ENCODE data around the gene GP2.
A peak's percentile ranks its signal among the peaks of the same experiment; 100 is the strongest.

Gene GP2

DNA sequence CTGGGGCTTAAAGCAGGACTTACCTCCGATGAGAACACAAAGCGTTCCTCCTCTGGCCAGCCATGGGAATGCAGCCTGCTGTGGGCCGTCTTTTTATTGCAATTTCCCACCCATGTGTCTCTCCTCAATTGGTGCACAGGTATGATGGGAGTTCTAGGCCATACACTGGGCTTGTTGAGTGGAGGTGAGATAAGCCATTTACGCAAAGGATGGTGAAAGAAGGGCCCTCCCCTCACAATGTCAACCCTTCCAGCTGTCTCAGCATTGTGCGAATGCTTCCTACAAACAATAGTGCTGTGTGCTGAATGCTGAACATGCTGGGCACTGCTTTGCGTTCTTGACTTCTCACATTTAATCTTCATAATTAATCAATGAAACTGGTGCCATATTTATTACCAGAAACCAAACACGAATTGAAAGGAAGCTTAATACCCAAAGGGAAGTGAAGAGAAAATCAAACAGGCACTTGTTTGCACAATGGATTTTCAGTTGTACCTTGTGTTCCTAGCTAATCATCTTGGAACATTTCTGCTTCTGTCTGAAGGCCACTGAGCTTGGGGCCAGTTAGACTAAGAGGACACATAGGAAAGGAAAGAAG is at the start of gene GP2:
Gene GP2 (minus strand): TSS at position 70 of the 598 bp plus-strand sequence. CDS start 1,082 bp downstream, outside the sequence.
- no peak for TF ChIP-seq CTCF (IDR thresholded peaks at IDR 0.05; ENCODE audit: extremely low read depth, missing control alignments)
- DNase-seq (ENCODE audit: low spot score): no peak

- no peak for DNase-seq (ENCODE audit: low spot score)
- no peak for TF ChIP-seq CTCF (IDR thresholded peaks at IDR 0.05; ENCODE audit: extremely low read depth, missing control alignments)
Measured at GRCh38 chr16:20372701-20373100, 45.4 kb upstream of the GP2 start.

- DNase-seq (ENCODE audit: low spot score): no peak
- no peak for TF ChIP-seq CTCF (IDR thresholded peaks at IDR 0.05; ENCODE audit: extremely low read depth, missing control alignments)
Measured at GRCh38 chr16:20369452-20370054, 42.2 kb upstream of the GP2 start.

DNA sequence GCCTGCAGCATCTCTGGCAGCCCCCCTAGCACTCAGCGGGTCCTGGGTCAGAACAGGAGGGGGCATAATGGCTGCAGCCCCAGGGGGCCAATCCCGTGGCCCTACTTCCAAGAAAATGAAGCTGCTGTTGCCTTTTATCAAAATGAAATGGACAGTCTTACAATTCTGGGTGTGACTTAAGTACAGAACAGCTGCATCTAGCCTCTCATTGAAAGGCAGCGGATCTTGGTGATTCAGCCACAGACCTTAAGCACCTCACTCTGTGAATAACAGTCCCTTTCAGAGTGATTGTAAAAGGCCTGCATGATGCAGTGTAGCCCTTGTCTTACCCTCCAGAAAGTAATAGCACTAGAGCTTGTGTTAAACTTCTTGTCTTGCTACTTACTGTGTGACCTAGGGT is 36.7 kb upstream of the GP2 start:
- DNase-seq (ENCODE audit: low spot score): no peak
- TF ChIP-seq CTCF (IDR thresholded peaks at IDR 0.05; ENCODE audit: extremely low read depth, missing control alignments): no peak

GRCh38 chr16:20363191-20363590 is 35.9 kb upstream of the GP2 start:
- DNase-seq (ENCODE audit: low spot score): no peak
- no peak for TF ChIP-seq CTCF (IDR thresholded peaks at IDR 0.05; ENCODE audit: extremely low read depth, missing control alignments)

DNA sequence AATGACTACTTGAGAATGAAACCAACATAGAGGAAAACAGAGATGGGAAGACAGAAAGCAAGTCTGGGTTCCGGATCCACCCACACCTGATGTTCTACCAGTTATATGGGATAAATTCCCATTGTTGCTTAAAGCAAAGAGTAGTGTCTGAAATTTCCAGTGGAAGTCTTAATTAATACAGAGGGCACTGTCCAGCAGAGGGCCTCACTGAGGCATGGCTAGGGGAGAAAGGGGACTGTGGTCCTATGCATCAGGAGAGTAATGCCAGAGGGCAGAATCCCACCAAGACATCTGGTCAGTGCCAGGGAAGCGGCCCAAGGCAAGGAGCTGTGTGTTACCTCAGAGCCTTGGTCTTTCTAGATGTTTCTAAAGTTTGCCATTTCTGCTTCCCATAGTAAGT is 32.7 kb upstream of the GP2 start:
- DNase-seq (ENCODE audit: low spot score): no peak
- TF ChIP-seq CTCF (IDR thresholded peaks at IDR 0.05; ENCODE audit: extremely low read depth, missing control alignments): peak; percentile 2

DNA sequence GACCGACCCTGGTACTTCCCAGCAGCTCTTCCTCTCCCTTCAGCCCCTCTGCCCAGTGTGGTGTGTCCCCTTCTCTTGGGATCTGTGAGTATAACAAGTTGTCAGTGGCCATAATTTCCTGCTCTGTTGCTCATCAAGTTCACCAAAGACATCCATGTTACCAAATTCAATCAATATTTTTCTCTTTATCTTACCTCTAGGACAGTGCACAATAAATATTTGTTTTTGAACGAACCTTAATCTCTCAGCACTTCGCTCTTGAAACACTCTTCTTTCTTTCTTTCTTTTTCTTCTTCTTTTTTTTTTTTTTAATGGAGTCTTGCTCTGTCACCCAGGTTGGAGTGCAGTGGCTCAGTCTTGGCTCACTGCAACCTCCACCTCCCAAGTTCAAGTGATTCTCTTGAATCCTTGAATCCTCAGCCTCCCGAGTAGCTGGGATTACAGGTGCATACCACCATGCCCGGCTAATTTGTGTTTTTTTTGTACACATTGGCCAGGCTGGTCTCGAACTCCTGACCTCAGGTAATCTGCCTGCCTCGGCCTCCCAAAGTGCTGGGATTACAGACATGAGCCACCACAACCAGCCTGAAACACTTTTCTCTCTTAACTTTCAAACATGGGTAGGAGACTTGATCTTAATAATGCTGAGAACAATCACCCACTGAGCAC is 27.9 kb upstream of the GP2 start:
- DNase-seq (ENCODE audit: low spot score): no peak
- TF ChIP-seq CTCF (IDR thresholded peaks at IDR 0.05; ENCODE audit: extremely low read depth, missing control alignments): no peak
